ENCODE data around the gene CACNA2D3.

GRCh38 chr3:54621184-54621583 lies 498.8 kb downstream of the CACNA2D3 start:
- TF ChIP-seq POLR2A (IDR thresholded peaks at IDR 0.05; ENCODE audit: low read length) (no peak), GATA1 (IDR thresholded peaks at IDR 0.05; ENCODE audit: low read depth, low read length) (no peak)
